Cardiac muscle cell (in vitro differentiated cells and primary cell): ENCODE measurements around the gene NAALADL2. TPM values are rescaled to one million over a fixed set of nuclear protein-coding genes. Genes with fewer than 3 reads are reported as not detected.

ENCODE experiments used
- DNase-seq, 2 donors: peaks; one replicate each; pipeline versions ENCODE4 v3.0.0 to v3.0.0-alpha.2; 2010 to 2017; ENCODE audit warnings: low read depth in 1 of 2, low spot score in 1 of 2
- H3K27ac ChIP-seq: fragments of 200-600 bp; sonication (generic); 2 replicates; pipeline ENCODE4 v1.5.1; 2016
- H3K27me3 ChIP-seq: fragments of 200-600 bp; sonication (generic); 2 replicates; pipeline ENCODE4 v1.6.0; 2016; ENCODE audit warnings: control low read depth
- H3K36me3 ChIP-seq: fragments of 200-600 bp; sonication (generic); 2 replicates; pipeline ENCODE4 v1.5.1; 2016; ENCODE audit warnings: control low read depth
- H3K4me1 ChIP-seq: fragments of 200-600 bp; sonication (generic); 2 replicates; pipeline ENCODE4 v1.8.1; 2017; ENCODE audit warnings: low read depth, mild to moderate bottlenecking, mixed run types
- H3K4me3 ChIP-seq: fragments of 200-600 bp; sonication (generic); 2 replicates; pipeline ENCODE4 v1.5.1; 2016; ENCODE audit warnings: mild to moderate bottlenecking
- H3K9me3 ChIP-seq: fragments of 200-600 bp; sonication (generic); 2 replicates; pipeline ENCODE4 v1.5.1; 2017; ENCODE audit warnings: low read depth, mild to moderate bottlenecking, control low read depth
- polyA plus RNA-seq: library from polyadenylated mRNA; unstranded; fragments of >200 nt; fragmentation: Nextera tagmentation; extraction: Ambion mirVana; gene quantifications from 2 replicates; pipeline ENCODE4 v1.2.1, GENCODE V29; 2016
- total RNA-seq: library from RNA; depleted of rRNA; stranded (reverse); fragments of >200 nt; gene quantifications from 2 replicates; pipeline ENCODE4 v1.2.3, GENCODE V29; 2016
- TF ChIP-seq, protein P1 (sequence below): IDR thresholded peaks from 2 replicates; pipeline ENCODE4 v1.5.1; 2012; ENCODE audit warnings: low read depth, mild to moderate bottlenecking, low read length

Gene NAALADL2
- total and polyA plus RNA-seq, 2 experiments from 2014 or later, result 2.4 to 3.8 TPM

DNA sequence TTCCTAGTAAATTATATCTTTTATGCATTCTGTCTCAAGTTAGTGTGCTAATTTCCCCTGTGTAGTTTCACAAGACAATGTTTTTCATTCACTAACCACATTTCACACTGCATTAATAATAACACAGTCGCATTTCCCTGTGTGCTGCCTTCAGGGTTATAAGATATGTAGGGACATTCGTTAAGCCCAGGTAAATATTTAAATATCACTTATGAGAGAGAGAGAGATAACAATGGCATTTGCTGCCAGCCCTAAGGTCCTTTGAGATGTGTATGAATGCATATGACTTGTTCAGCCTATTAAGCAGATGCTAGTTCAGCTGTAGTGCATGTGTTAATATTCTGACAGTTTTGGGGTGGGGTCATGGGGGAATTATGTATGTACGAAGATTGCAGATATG is 876.7 kb downstream of the NAALADL2 start:
- Histone ChIP-seq H3K4me3 (no peak overlapping the region), H3K9me3 (no peaks in the 10 kb centered on the region), H3K27me3 (no peaks in the 10 kb centered on the region), H3K4me1 (no peaks in the 10 kb centered on the region), H3K36me3 (no peaks in the 10 kb centered on the region), H3K27ac (no peak overlapping the region)
- no peak for DNase-seq
- TF ChIP-seq, protein P1, sequence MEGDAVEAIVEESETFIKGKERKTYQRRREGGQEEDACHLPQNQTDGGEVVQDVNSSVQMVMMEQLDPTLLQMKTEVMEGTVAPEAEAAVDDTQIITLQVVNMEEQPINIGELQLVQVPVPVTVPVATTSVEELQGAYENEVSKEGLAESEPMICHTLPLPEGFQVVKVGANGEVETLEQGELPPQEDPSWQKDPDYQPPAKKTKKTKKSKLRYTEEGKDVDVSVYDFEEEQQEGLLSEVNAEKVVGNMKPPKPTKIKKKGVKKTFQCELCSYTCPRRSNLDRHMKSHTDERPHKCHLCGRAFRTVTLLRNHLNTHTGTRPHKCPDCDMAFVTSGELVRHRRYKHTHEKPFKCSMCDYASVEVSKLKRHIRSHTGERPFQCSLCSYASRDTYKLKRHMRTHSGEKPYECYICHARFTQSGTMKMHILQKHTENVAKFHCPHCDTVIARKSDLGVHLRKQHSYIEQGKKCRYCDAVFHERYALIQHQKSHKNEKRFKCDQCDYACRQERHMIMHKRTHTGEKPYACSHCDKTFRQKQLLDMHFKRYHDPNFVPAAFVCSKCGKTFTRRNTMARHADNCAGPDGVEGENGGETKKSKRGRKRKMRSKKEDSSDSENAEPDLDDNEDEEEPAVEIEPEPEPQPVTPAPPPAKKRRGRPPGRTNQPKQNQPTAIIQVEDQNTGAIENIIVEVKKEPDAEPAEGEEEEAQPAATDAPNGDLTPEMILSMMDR, result no peak

DNA sequence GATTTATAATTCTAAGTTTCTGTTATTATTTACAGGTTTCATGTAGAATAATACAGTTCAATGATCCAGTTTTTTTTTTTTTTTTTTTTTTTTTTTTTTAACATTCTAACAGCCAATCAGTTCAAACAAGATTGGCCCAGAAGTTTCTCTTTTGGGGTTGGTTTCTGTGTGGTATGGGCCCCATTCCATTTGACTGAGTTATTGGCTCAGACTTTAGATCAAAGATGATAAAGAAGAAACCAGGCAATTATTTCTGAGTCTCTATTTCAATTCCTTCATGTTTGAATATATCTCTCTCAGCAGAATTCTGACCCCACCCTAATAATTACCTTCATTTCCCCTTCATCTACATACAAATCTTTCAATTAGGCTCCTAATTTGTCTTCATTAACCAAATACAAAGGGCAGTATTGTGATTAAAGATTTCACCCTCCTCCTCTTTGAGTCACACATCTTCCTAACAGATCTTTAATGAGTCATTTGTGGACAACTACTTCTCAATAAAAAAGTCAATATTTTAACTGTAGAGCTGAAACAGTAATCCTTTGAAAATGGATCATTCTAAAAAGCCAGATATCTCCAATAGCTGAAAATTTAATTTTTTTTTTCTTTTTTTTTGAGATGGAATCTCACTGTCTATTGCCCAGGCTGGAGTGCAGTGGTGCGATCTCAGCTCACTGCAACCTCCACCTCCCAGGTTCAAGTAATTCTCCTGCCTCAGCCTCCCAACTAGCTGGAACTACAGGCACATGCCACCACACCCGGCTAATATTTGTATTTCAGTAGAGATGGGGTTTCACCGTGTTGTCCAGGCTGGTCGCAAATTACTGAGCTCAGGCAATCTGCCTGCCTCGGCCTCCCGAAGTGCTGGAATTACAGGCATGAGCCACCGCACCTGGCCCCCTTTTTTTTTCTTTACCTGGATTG is 878.8 kb downstream of the NAALADL2 start:
- peak in 1 of 2 donors; percentile 1 for DNase-seq
- TF ChIP-seq, protein P1, result no peak
- Histone ChIP-seq H3K27me3 (no peaks in the 10 kb centered on the region), H3K4me1 (no peaks in the 10 kb centered on the region), H3K4me3 (no peak overlapping the region), H3K27ac (no peak overlapping the region), H3K9me3 (no peaks in the 10 kb centered on the region), H3K36me3 (no peaks in the 10 kb centered on the region)

DNA sequence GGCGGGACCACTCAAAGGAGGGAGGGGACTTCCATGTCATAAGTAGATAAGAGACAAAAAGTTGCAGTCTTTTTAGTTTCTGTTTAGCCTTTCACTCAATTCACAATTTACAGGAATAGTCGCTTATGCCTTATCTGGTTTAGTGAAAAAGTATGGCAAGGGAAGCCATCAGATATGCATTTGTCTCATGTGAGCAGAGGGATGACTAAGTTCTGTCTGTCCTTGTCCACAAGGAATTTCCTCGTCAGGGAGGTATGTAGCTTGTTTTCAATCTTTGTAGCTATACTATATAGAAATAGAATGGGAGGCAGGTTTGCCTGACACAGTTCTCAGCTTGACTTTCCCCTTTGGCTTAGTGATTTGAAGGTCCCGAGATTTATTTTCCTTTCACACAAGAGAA is 882.8 kb downstream of the NAALADL2 start:
- Histone ChIP-seq H3K4me3 (no peak overlapping the region), H3K9me3 (no peaks in the 10 kb centered on the region), H3K27me3 (no peaks in the 10 kb centered on the region), H3K27ac (no peak overlapping the region), H3K36me3 (no peaks in the 10 kb centered on the region), H3K4me1 (no peaks in the 10 kb centered on the region)
- DNase-seq, result peak in 1 of 2 donors; percentile 5
- TF ChIP-seq, protein P1, result no peak

DNA sequence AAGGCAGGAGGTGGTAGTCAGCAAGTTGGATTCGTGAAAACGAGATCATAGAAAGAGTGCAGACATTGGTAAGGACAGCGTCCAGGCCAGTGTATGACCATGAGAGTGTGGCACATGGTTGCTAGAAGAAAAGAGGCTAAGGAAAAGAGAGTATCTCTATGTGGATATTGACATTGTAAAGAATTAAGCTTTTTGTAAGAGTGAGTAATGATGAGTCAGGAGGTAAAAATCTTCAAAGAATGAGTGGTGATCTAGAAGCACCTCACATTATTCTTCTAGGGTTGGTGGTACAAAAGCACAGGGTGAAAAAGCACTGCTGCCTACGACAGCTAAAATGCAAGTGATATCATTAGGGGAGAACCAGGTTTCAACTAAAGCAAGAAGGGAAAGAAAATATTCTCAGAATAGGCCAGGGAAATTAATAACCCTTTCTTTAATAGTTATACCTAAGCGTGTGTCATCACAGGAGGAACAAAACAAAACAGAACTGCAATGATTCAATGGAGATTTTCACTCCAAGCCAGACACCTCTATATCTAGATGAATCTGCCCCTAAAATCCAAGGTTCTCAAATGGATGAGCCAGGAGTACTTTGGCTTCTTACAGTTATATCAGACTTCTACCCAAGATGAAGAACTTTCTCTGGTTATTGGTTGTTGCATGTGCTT is 884.7 kb downstream of the NAALADL2 start:
- H3K36me3 ChIP-seq, result no peaks in the 10 kb centered on the region
- H3K4me3 ChIP-seq, result no peak overlapping the region
- no peaks in the 10 kb centered on the region for H3K27me3 ChIP-seq
- H3K27ac ChIP-seq, result no peak overlapping the region
- TF ChIP-seq, protein P1, result no peak
- peak in 1 of 2 donors; percentile 5 for DNase-seq
- H3K4me1 ChIP-seq, result no peaks in the 10 kb centered on the region
- H3K9me3 ChIP-seq, result no peaks in the 10 kb centered on the region

DNA sequence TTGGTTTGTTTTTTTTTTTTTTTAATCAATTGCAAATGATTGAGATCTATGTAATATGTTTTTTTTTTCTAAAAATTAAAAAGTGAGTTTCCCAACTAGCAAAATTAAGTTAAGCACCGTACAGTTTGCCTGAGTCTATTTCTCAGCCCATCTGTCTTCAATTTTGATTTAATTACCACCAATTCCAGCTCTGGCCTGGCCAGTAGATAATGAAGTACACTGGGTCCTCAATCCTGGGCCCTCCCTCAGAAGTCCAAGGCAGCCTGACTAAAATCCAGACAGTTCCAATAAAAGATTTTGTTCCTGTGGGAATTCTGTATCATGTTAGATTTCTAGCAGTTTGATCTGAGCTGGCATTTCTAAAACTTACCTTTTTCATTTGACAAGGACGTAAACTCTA is 887.2 kb downstream of the NAALADL2 start:
- Histone ChIP-seq H3K36me3 (no peaks in the 10 kb centered on the region), H3K27ac (no peak overlapping the region), H3K9me3 (no peaks in the 10 kb centered on the region), H3K4me1 (no peaks in the 10 kb centered on the region), H3K27me3 (no peaks in the 10 kb centered on the region), H3K4me3 (no peak overlapping the region)
- TF ChIP-seq, protein P1, result no peak
- DNase-seq, result no peak
